ENCODE measurements around the gene NME3. TPM values are rescaled to one million over a fixed set of nuclear protein-coding genes. Genes with fewer than 3 reads are reported as not detected.
A peak's percentile ranks its signal among the peaks of the same experiment; 100 is the strongest.

The NME3 gene
- total RNA-seq, 1 experiment from 2014 or later, result 76.9 TPM

DNA sequence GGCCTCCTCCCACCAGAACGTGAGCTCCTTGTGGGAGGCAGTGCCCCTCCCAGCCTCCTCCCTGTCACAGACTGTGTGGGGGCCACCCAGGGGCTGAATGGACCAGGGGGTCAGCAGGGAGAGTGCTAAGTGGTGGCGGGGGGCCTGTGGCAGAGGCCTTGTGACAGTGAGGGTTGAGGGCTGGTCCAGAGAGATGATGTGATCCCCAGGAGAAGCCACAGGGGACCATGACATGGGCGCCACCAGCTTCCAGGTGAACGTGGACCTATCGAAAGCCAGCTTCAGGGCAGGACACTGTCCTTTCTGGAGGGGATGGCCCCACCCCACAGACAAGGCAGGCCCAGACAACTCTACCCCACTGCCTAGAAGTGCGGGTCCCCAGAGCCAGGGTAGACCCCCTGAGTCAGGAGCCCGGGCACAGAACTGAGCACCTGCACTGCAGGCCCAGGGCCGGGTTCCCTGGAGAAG, 7.9 kb upstream of the NME3 start:
- Histone ChIP-seq H2BK15ac (ENCODE audit: low read depth, low read length) (no peak overlapping the region), H3K56ac (ENCODE audit: insufficient read length, low read depth, low read length) (no peak overlapping the region), H2BK20ac (ENCODE audit: low read depth, low read length, poor library complexity, severe bottlenecking) (no peak overlapping the region), H3K27me3 (ENCODE audit: insufficient read depth, low read length) (no peaks in the 10 kb centered on the region), H3K9ac (ENCODE audit: extremely low read depth, insufficient read length, low read length) (no peak overlapping the region), H2BK5ac (ENCODE audit: insufficient read length, low read length) (no peak overlapping the region), H3K23me2 (ENCODE audit: insufficient read length, low read depth, low read length, poor library complexity, severe bottlenecking) (peaks cover 5% of the 10 kb centered on the region), H4K20me1 (ENCODE audit: control insufficient read depth, insufficient read depth, insufficient read length) (no peaks in the 10 kb centered on the region), H3K27ac (ENCODE audit: insufficient read length, low read depth, low read length) (no peak overlapping the region), H4K8ac (replicated peaks; ENCODE audit: insufficient read length, low read depth, low read length) (no peak overlapping the region), H3K4me1 (ENCODE audit: insufficient read depth, low read length) (no peaks in the 10 kb centered on the region; the same call in 1 of the 2 replicates), H3K79me2 (ENCODE audit: insufficient read depth, low read length) (peaks cover 3% of the 10 kb centered on the region; the same call in 1 of the 2 replicates), H3T11ph (ENCODE audit: low read length) (no peak overlapping the region), H3K9me3 (ENCODE audit: control insufficient read depth, low read depth, low read length) (no peaks in the 10 kb centered on the region), H2AK5ac (ENCODE audit: insufficient read length, low read length) (no peak overlapping the region), H3K79me1 (ENCODE audit: insufficient read depth, low read depth, low read length, poor library complexity, severe bottlenecking) (peaks cover 3% of the 10 kb centered on the region), H2AFZ (ENCODE audit: low read length) (no peak overlapping the region), H3K4me2 (ENCODE audit: insufficient read depth, insufficient read length, low read length) (no peak overlapping the region), H3K18ac (ENCODE audit: insufficient read length, low read depth, low read length) (no peak overlapping the region), H2BK12ac (ENCODE audit: insufficient read length, low read depth, low read length) (no peak overlapping the region), H3K4ac (ENCODE audit: low read depth, low read length) (no peak overlapping the region), H4K5ac (ENCODE audit: insufficient read length, low read depth, low read length) (no peak overlapping the region), H3K14ac (ENCODE audit: insufficient read depth, low read length) (no peak overlapping the region), H2BK120ac (ENCODE audit: low read depth, low read length, poor library complexity, severe bottlenecking) (no peak overlapping the region), H4K91ac (ENCODE audit: insufficient read length, low read depth, low read length) (no peak overlapping the region), H3K23ac (ENCODE audit: insufficient read length, low read depth, low read length) (no peak overlapping the region)
- no CpG with 5 or more reads among the region's 8 CpGs for WGBS (ENCODE audit: extremely low coverage, insufficient read length, low lambda C conversion rate)
- no peak for DNase-seq
- no peak overlapping the region for H3K4me3 Mint-ChIP-seq
- H3K9me3 Mint-ChIP-seq, result no peaks in the 10 kb centered on the region
- no peak for TF ChIP-seq CTCF (conservative IDR thresholded peaks at IDR 0.05)
- peaks cover 0 to 42% (median 8%) of the 10 kb centered on the region in 3 experiments; a peak in 4 of 7 replicates for H3K36me3 Mint-ChIP-seq (ENCODE audit: insufficient read depth in 1 of 3, low read depth in 3 of 3)
- peaks cover 2% of the 10 kb centered on the region; the same call in 1 of the 2 replicates for H3K27me3 Mint-ChIP-seq (ENCODE audit: low read depth)
- H3K4me1 Mint-ChIP-seq, result peaks cover 7 to 14% of the 10 kb centered on the region in 2 experiments
- peak overlapping the region in 1 of 3 experiments; percentile 12; a peak in 1 of 7 replicates for H3K27ac Mint-ChIP-seq

Data from H9 (cell line).